ENCODE results near the gene NAPB. TPM values are rescaled to one million over a fixed set of nuclear protein-coding genes. Genes with fewer than 3 reads are reported as not detected.

NAPB gene
- total and polyA plus RNA-seq, 2 of the 8 experiments (the other 6 are each of a cell fraction or from before 2014, with no cell fraction given): 6.2 to 12.3 TPM

GRCh38 chr20:23360531-23360930 is 60.8 kb downstream of the NAPB start:
- Histone ChIP-seq H3K4me3 (ENCODE audit: extremely low read depth in 1 of 4, insufficient read depth in 2 of 4, low read depth in 3 of 4, low read length in 4 of 4) (peak overlapping the region in 2 of 4 experiments; percentile 85 to 91; a peak in 2 of 8 replicates), H3K27ac (ENCODE audit: low read depth, low read length) (no peak overlapping the region), H3K27me3 (replicated peaks in 1 of 4; ENCODE audit: control insufficient read depth in 3 of 4, extremely low read depth in 1 of 4, insufficient read depth in 3 of 4, low read length in 3 of 4) (no peaks in the 10 kb centered on the region), H3K14ac (ENCODE audit: insufficient read length) (no peak overlapping the region), H2AFZ (ENCODE audit: low read length) (no peak overlapping the region), H3K9me3 (ENCODE audit: insufficient read depth in 2 of 2, low read depth in 1 of 2, low read length in 1 of 2) (no peaks in the 10 kb centered on the region), H2BK120ac (replicated peaks; ENCODE audit: low read depth, low read length) (no peak overlapping the region), H3K4ac (replicated peaks; ENCODE audit: insufficient read length, low read depth, low read length) (no peak overlapping the region), H3K9ac (replicated peaks in 1 of 4; ENCODE audit: extremely low read depth in 1 of 4, low read depth in 3 of 4, low read length in 3 of 4) (no peak overlapping the region), H2BK5ac (ENCODE audit: low read depth, low read length) (no peak overlapping the region), H3K18ac (ENCODE audit: extremely low read depth, low read length) (no peak overlapping the region), H3K4me1 (replicated peaks in 1 of 4; ENCODE audit: control insufficient read depth in 3 of 4, insufficient read depth in 4 of 4, low read length in 3 of 4) (peaks cover 5 to 16% (median 10%) of the 10 kb centered on the region in 4 experiments; a peak in 6 of 7 replicates), H3K79me2 (ENCODE audit: control insufficient read depth in 1 of 2, insufficient read depth in 2 of 2, low read length in 2 of 2) (peaks cover 0 to 29% of the 10 kb centered on the region in 2 experiments; a peak in 3 of 4 replicates), H4K5ac (ENCODE audit: insufficient read length, low read depth, low read length) (no peak overlapping the region), H4K91ac (replicated peaks; ENCODE audit: insufficient read length, low read length) (no peak overlapping the region), H2BK20ac (ENCODE audit: low read length) (no peak overlapping the region), H2BK12ac (ENCODE audit: low read depth, low read length) (no peak overlapping the region), H3K56ac (replicated peaks; ENCODE audit: insufficient read length, low read depth, low read length) (no peak overlapping the region), H4K8ac (ENCODE audit: extremely low read depth, insufficient read depth, low read length) (no peak overlapping the region), H2BK15ac (ENCODE audit: low read length) (no peak overlapping the region), H3K4me2 (ENCODE audit: insufficient read depth in 1 of 2, low read depth in 2 of 2, low read length in 2 of 2) (peak overlapping the region in 1 of 2 experiments; percentile 80; a peak in 2 of 4 replicates), H3K36me3 (ENCODE audit: control insufficient read depth in 2 of 4, insufficient read depth in 4 of 4, low read length in 3 of 4) (peaks cover 4 to 8% (median 5%) of the 10 kb centered on the region in 4 experiments; a peak in 4 of 8 replicates), H4K20me1 (replicated peaks in 1 of 2; ENCODE audit: control insufficient read depth in 1 of 2, insufficient read depth in 2 of 2, low read length in 2 of 2) (peaks cover 8 to 15% of the 10 kb centered on the region in 2 experiments), H3K23ac (ENCODE audit: insufficient read length) (no peak overlapping the region), H2AK5ac (ENCODE audit: low read depth, low read length) (no peak overlapping the region), H3K23me2 (ENCODE audit: low read depth, low read length) (peaks cover 15% of the 10 kb centered on the region; the same call in 1 of the 2 replicates), H3K79me1 (ENCODE audit: low read depth, low read length) (peaks cover 10% of the 10 kb centered on the region)
- ChIA-PET CTCF (ENCODE audit: partially characterized antibody) (interaction anchor here (1.3 to 4.4 kb wide), 2 partner anchors 19 to 55 kb away, joined by 5 to 15 read pairs; no protein-coding TSS in a partner anchor), POLR2A (ENCODE audit: partially characterized antibody) (interaction anchor here (0.8 to 1.6 kb wide), 4 partner anchors 8 to 17 kb away, joined by 3 read pairs; partner anchors contain the start of gene NXT1)
- FAIRE-seq (no peak), DNase-seq (ENCODE audit: low read depth in 1 of 2, low spot score in 2 of 2) (no peak)
- 100% methylated on average over 1 of the region's 1 CpG; no CpG with 5 or more reads in 1 of the 2 experiments for whole genome bisulfite sequencing, 2 experiments (ENCODE audit: extremely low coverage in 1 of 2, insufficient coverage in 1 of 2, insufficient read length in 1 of 2, insufficient replicate concordance in 2 of 2, low coverage in 1 of 2, low lambda C conversion rate in 2 of 2, missing lambda C conversion rate in 1 of 2)
- no peak for TF ChIP-seq FOSL1 (IDR thresholded peaks at IDR 0.05; ENCODE audit: insufficient read depth, low read depth, low read length)
- no peak for TF ChIP-seq RFX5 (IDR thresholded peaks at IDR 0.05; ENCODE audit: borderline replicate concordance, low read depth, low read length)
- TF ChIP-seq JUN (IDR thresholded peaks at IDR 0.05; ENCODE audit: low read depth, low read length): no peak
- TF ChIP-seq EP300 (IDR thresholded peaks at IDR 0.05; ENCODE audit: borderline replicate concordance in 1 of 2, low read depth in 2 of 2, low read length in 2 of 2): no peak
- no peak for TF ChIP-seq CBX8 (IDR thresholded peaks at IDR 0.05; ENCODE audit: borderline replicate concordance, low read depth, low read length)
- TF ChIP-seq PHF8 (conservative IDR thresholded peaks at IDR 0.05; ENCODE audit: low read depth, low read length): no peak
- no peak for TF ChIP-seq BRCA1 (IDR thresholded peaks at IDR 0.05; ENCODE audit: low read depth, low read length)
